Measurements from ENCODE around the gene TUBB4B.

Gene TUBB4B

DNA sequence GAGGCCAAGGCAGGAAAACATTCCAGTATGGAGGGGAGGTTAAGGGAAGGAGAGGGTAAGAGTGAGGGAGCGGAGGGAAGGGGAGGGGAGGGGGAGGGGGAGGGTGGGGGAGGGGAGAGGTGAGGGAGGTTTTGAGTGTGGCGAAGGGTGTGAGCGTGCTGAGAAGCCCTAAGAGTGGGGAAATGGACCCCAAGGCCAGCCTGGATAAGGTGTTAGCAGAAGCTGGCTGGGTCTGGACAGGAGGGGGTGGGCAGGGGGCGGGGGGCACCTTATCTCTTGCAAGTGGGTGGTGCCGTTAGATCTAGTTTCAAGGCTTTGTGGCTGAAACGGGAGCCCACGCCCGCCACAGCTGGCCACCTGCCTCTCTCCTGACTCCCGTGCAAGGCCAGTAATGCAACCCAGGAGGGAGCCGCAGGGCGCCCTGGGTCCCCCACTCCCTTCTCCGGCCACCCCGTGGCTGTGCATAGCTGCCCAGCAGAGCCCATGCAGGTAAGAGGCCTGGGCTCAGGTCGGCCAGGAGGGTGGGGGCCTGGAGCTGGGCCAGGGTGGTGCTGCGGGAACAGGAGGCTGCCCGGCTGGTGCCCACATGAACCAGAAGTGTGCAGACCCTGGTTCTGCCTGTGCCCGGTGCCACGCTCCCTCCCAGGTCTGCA, 13.1 kb upstream of the TUBB4B start:
- Histone ChIP-seq H3K27ac (ENCODE audit: low read length) (no peak overlapping the region), H3K9me3 (ENCODE audit: control insufficient read depth in 2 of 2, low read length in 2 of 2) (no peaks in the 10 kb centered on the region), H3K27me3 (ENCODE audit: control insufficient read depth in 1 of 2, insufficient read depth in 2 of 2, low read length in 2 of 2) (peaks cover 35 to 49% of the 10 kb centered on the region in 2 donors), H3K4me3 (ENCODE audit: low read length in 2 of 2) (no peak overlapping the region), H3K9ac (ENCODE audit: low read length in 2 of 2) (no peak overlapping the region), H3K36me3 (ENCODE audit: control insufficient read depth in 2 of 2, insufficient read depth in 2 of 2, low read length in 2 of 2) (no peaks in the 10 kb centered on the region), H3K4me1 (ENCODE audit: control insufficient read depth, insufficient read depth, low read length) (peaks cover 13% of the 10 kb centered on the region)

DNA sequence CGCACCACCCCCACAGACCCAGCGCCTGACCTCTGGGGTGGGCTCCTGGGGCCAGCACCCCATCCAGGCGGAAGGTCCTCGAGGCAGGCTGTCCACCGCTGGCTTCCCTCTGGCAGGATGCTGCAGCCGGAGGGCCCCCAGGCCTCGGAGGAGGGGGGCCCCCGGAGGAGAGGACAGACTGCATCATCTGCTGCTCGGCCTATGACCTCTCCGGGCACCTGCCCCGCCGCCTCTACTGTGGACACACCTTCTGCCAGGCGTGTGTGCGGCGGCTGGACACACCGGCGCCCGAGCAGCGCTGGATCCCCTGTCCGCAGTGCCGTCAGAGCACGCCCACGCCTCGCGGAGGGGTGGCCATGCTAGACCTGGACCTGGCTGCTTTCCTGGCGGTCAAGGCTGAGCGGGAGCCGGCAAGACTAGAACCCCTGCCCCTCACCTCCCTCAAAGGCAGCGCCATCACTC, 12.6 kb upstream of the TUBB4B start:
- H3K4me1 ChIP-seq (ENCODE audit: control insufficient read depth, insufficient read depth, low read length): peaks cover 10% of the 10 kb centered on the region
- H3K27ac ChIP-seq (ENCODE audit: low read length): no peak overlapping the region
- H3K36me3 ChIP-seq (ENCODE audit: control insufficient read depth in 2 of 2, insufficient read depth in 2 of 2, low read length in 2 of 2): no peaks in the 10 kb centered on the region
- no peak overlapping the region for H3K4me3 ChIP-seq (ENCODE audit: low read length in 2 of 2)
- no peaks in the 10 kb centered on the region for H3K9me3 ChIP-seq (ENCODE audit: control insufficient read depth in 2 of 2, low read length in 2 of 2)
- H3K27me3 ChIP-seq (ENCODE audit: control insufficient read depth in 1 of 2, insufficient read depth in 2 of 2, low read length in 2 of 2): peaks cover 38 to 49% of the 10 kb centered on the region in 2 donors
- H3K9ac ChIP-seq (ENCODE audit: low read length in 2 of 2): no peak overlapping the region

DNA sequence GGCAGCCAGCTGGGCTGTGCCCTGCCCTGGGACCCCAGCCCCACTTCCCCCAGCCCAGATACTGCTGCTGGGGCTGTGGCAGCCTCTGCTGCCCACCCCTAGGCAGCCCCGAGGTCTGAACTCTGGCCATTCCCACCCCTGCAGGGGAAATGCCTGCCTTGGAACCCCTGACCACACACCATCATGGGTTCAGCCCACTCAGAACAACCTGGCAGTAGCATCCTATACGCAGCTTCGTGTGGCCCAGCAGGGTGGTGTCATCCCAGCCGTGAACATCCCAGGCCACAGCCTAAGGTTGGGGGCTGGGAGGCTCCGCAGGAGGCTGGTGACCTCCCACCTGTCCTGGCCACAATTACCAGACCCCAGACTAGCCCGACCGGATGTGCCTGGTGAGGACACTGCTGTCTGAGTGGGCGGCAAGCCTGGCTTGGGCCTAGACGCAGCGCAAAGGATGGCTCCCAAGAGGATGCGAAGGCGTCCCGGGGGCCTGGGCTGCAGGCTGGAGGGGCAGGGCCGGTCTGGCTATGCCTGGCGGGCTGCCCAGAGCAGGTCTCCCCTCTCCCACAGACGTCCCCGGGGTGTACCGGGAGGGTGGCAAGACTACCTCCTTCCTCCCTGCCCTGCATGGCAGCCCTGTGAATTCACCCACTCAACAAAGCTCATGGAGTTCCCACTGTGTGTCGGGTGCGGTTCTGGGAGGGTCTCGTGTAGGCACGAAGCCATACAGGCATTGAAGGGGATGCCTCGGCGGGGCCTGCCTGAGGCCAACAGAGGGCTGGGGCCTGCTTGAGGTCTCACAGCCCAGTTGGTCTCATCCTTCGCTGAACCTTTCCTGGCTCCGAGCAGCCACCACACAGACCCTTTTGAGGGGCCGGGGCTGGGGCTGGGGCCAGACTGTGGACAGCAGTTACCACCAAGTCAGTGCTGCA, 11.9 kb upstream of the TUBB4B start:
- no peak overlapping the region for H3K9ac ChIP-seq (ENCODE audit: low read length in 2 of 2)
- H3K27ac ChIP-seq (ENCODE audit: low read length): no peak overlapping the region
- peaks cover 40 to 51% of the 10 kb centered on the region in 2 donors for H3K27me3 ChIP-seq (ENCODE audit: control insufficient read depth in 1 of 2, insufficient read depth in 2 of 2, low read length in 2 of 2)
- no peaks in the 10 kb centered on the region for H3K36me3 ChIP-seq (ENCODE audit: control insufficient read depth in 2 of 2, insufficient read depth in 2 of 2, low read length in 2 of 2)
- no peaks in the 10 kb centered on the region for H3K9me3 ChIP-seq (ENCODE audit: control insufficient read depth in 2 of 2, low read length in 2 of 2)
- peaks cover 4% of the 10 kb centered on the region for H3K4me1 ChIP-seq (ENCODE audit: control insufficient read depth, insufficient read depth, low read length)
- no peak overlapping the region for H3K4me3 ChIP-seq (ENCODE audit: low read length in 2 of 2)

DNA sequence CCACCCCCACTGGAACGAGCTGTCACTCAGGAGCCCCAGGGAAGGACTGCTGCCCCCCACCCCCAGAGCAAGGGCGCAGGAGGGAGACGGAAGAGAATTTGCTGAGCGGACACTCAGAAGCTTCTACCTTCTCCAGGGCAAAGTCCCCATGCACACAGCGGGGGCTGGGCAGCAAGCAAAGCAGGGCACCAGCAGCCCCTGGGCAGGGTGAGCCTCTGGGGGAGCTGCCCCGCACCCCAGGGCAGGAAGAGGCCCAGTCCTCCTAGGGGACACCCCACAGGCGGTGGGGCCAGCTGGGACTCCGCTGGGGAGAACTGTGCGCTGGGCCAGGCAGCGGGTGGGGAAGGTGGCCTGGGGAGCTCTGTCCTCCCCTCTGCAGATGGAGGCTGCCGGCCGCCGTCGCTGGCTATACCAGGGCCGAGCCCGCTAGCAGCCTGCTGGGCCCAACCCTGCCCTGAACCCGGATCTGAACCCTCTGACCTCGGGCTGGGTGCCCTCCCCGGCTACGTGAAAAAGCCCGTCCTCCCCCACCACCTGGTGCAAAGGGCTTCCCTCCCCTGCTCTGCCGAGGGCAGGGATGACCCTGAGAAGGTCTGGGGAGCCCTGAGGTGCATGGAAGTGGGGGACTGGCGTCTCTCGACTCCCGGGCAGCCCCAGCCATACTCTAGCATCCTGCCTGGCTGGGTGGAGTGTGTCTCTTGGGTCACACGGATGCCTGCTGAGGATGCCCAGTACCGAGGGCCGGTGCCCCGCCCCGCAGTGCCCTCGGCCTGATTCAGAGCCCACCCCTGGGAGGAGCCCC, 11.0 kb upstream of the TUBB4B start:
- Histone ChIP-seq H3K4me1 (ENCODE audit: control insufficient read depth, insufficient read depth, low read length) (peaks cover 4% of the 10 kb centered on the region), H3K36me3 (ENCODE audit: control insufficient read depth in 2 of 2, insufficient read depth in 2 of 2, low read length in 2 of 2) (no peaks in the 10 kb centered on the region)

DNA sequence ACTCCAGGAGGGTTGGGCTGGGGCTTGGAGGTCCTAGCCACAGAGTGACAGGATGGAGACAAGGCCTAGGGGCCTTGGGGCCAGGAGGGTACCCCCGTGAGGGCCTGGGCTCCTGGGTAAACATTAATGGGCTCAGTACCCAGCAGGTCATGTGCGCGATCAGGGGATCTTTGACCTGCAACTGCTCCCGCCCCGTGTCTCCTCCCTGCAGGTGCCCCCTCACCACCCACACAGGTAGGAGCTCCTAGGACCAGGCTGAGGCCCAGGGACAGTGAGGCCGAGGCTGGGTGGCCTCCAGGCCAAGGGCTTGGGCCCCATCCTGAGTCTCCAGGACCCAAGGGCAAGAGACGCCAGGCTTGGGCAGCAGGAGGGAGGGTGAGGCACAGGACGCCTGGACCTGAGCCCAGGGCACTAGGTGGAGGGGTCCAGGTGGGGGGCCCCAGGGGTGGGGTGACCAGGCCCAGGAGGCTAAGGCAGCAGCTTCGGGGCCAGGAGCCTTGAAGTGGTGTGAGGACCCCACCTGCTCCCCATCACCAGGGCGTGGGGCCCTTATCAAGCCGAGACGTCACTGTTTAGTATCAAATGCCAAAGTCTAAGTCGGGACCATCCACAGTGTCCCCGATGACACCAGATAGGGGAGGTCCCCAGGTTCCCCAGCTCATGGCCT, 10.2 kb upstream of the TUBB4B start, which contains the start of gene SLC34A3:
Gene SLC34A3 (plus strand): TSS at position 197 of the 667 bp plus-strand sequence. CDS start 802 bp downstream, outside the sequence.
- H3K9ac ChIP-seq (ENCODE audit: low read length in 2 of 2): no peak within 1 kb of the TSS
- H3K4me3 ChIP-seq (ENCODE audit: low read length in 2 of 2): no peak within 1 kb of the TSS
- no peak within 1 kb of the TSS for H3K27ac ChIP-seq (ENCODE audit: low read length)
- peaks cover 7% of the 10 kb centered on the region for H3K4me1 ChIP-seq (ENCODE audit: control insufficient read depth, insufficient read depth, low read length)
- H3K9me3 ChIP-seq (ENCODE audit: control insufficient read depth in 2 of 2, low read length in 2 of 2): no peaks in the 10 kb centered on the region
- peaks cover 50 to 57% of the 10 kb centered on the region in 2 donors for H3K27me3 ChIP-seq (ENCODE audit: control insufficient read depth in 1 of 2, insufficient read depth in 2 of 2, low read length in 2 of 2)
- H3K36me3 ChIP-seq (ENCODE audit: control insufficient read depth in 2 of 2, insufficient read depth in 2 of 2, low read length in 2 of 2): no peaks in the 10 kb centered on the region

More for the DNA sequence above, 11.0 kb upstream of the TUBB4B start:
- H3K9me3 ChIP-seq (ENCODE audit: control insufficient read depth in 2 of 2, low read length in 2 of 2): no peaks in the 10 kb centered on the region
- no peak overlapping the region for H3K9ac ChIP-seq (ENCODE audit: low read length in 2 of 2)
- H3K27me3 ChIP-seq (ENCODE audit: control insufficient read depth in 1 of 2, insufficient read depth in 2 of 2, low read length in 2 of 2): peaks cover 46 to 57% of the 10 kb centered on the region in 2 donors
- no peak overlapping the region for H3K4me3 ChIP-seq (ENCODE audit: low read length in 2 of 2)
- no peak overlapping the region for H3K27ac ChIP-seq (ENCODE audit: low read length)

DNA sequence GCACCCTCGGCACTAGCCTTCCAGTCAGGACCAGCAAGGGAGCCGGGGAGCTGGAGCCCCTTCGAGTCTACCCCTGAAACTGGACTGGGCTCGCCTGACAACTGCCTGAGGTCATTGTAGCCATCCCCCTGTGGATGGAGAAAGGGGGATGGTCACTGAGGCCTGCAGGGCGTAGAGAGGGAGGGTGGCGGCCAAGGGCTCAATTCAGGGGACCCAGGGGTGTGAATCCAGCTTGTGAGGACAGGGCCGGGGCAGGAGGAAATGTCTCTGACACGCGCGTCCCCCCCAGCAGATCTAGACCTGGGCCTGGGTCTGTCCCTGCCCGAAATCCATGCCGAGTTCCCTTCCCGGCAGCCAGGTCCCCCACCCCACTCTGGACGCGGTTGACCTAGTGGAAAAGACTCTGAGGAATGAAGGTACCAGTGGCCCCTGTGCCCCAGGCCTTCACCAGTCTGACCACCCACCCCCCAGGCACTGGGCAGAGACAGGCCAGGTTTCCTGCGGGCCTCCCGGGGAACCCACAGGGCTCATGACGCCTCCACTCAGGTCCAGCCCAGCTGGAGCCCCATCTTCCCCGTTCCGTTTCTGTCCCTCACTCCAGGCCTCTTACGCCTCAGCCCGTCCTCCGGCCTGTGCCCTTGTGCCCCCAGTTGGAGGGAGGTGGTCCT, 9.6 kb upstream of the TUBB4B start:
- Histone ChIP-seq H3K4me1 (ENCODE audit: control insufficient read depth, insufficient read depth, low read length) (peaks cover 13% of the 10 kb centered on the region), H3K9ac (ENCODE audit: low read length in 2 of 2) (no peak overlapping the region), H3K27ac (ENCODE audit: low read length) (no peak overlapping the region), H3K4me3 (ENCODE audit: low read length in 2 of 2) (no peak overlapping the region), H3K36me3 (ENCODE audit: control insufficient read depth in 2 of 2, insufficient read depth in 2 of 2, low read length in 2 of 2) (no peaks in the 10 kb centered on the region), H3K9me3 (ENCODE audit: control insufficient read depth in 2 of 2, low read length in 2 of 2) (no peaks in the 10 kb centered on the region), H3K27me3 (ENCODE audit: control insufficient read depth in 1 of 2, insufficient read depth in 2 of 2, low read length in 2 of 2) (peaks cover 50 to 57% of the 10 kb centered on the region in 2 donors)

DNA sequence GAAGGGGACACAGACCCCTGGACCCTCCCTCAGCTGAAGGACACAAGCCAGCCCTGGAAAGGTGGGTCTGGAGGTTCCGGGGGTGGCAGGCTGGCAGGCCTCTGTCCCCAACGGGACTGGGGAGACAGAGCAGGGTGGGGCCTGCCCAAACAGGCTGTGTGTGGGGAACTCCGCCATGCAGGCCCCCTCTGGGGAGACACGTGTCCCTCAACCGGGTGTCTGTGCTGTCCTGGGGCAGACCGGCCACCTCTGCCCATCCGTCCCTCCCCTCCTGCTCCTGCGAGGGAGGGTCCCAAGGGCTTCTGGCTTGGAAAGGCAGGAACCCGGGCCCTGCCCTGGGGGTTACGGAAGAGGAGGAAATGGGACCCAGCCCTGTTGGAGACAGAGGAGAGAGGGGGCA, 9.0 kb upstream of the TUBB4B start:
- no peaks in the 10 kb centered on the region for H3K36me3 ChIP-seq (ENCODE audit: control insufficient read depth in 2 of 2, insufficient read depth in 2 of 2, low read length in 2 of 2)
- no peak overlapping the region for H3K4me3 ChIP-seq (ENCODE audit: low read length in 2 of 2)
- H3K27me3 ChIP-seq (ENCODE audit: control insufficient read depth in 1 of 2, insufficient read depth in 2 of 2, low read length in 2 of 2): peaks cover 48 to 57% of the 10 kb centered on the region in 2 donors
- no peak overlapping the region for H3K27ac ChIP-seq (ENCODE audit: low read length)
- H3K4me1 ChIP-seq (ENCODE audit: control insufficient read depth, insufficient read depth, low read length): peaks cover 19% of the 10 kb centered on the region
- H3K9me3 ChIP-seq (ENCODE audit: control insufficient read depth in 2 of 2, low read length in 2 of 2): no peaks in the 10 kb centered on the region
- H3K9ac ChIP-seq (ENCODE audit: low read length in 2 of 2): no peak overlapping the region

DNA sequence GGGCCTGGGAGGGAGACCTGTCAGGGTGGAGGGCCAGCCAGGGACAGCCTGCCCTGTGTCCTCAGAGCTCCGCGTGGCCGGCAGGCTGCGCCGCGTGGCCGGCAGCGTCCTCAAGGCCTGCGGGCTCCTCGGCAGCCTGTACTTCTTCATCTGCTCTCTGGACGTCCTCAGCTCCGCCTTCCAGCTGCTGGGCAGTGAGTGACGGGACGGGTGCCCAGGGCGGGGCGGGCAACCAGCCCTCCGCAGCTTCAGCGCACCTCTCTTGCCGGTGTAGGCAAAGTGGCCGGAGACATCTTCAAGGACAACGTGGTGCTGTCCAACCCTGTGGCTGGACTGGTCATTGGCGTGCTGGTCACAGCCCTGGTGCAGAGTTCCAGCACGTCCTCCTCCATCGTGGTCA, 8.6 kb upstream of the TUBB4B start:
- Histone ChIP-seq H3K27ac (ENCODE audit: low read length) (no peak overlapping the region), H3K27me3 (ENCODE audit: control insufficient read depth in 1 of 2, insufficient read depth in 2 of 2, low read length in 2 of 2) (peaks cover 44 to 55% of the 10 kb centered on the region in 2 donors), H3K9me3 (ENCODE audit: control insufficient read depth in 2 of 2, low read length in 2 of 2) (no peaks in the 10 kb centered on the region), H3K36me3 (ENCODE audit: control insufficient read depth in 2 of 2, insufficient read depth in 2 of 2, low read length in 2 of 2) (no peaks in the 10 kb centered on the region), H3K4me1 (ENCODE audit: control insufficient read depth, insufficient read depth, low read length) (peaks cover 21% of the 10 kb centered on the region), H3K4me3 (ENCODE audit: low read length in 2 of 2) (no peak overlapping the region), H3K9ac (ENCODE audit: low read length in 2 of 2) (no peak overlapping the region)

DNA sequence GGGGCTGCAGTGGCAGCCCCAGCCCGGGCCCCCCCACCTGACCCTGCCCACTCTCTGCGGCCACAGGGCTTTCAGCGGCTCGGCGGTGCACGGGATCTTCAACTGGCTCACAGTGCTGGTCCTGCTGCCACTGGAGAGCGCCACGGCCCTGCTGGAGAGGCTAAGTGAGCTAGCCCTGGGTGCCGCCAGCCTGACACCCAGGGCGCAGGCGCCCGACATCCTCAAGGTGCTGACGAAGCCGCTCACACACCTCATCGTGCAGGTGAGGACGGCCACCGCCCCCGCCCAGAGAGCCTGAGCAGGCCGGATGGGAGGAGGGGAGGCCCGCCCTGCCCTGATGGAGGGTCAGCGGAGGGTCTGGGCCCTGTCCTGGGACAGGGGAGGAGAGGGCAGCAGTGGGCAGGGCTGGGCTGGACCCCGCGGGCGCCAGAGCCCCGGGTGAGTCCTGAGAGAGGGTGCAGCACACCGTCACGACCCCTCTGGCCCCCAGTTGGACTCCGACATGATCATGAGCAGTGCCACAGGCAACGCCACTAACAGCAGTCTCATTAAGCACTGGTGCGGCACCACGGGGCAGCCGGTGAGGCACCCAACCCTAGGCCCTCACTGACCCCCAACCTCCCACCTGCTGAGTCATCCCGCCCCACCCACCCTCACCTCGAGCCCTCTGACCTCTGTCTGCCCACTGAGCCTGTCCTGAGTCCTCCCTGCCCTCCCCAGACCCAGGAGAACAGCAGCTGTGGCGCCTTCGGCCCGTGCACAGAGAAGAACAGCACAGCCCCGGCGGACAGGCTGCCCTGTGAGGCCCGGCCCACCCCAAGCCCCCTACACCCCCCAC, 7.7 kb upstream of the TUBB4B start:
- peaks cover 21% of the 10 kb centered on the region for H3K4me1 ChIP-seq (ENCODE audit: control insufficient read depth, insufficient read depth, low read length)
- no peak overlapping the region for H3K27ac ChIP-seq (ENCODE audit: low read length)

More for the DNA sequence above, 7.7 kb upstream of the TUBB4B start:
- no peaks in the 10 kb centered on the region for H3K9me3 ChIP-seq (ENCODE audit: control insufficient read depth in 2 of 2, low read length in 2 of 2)
- H3K27me3 ChIP-seq (ENCODE audit: control insufficient read depth in 1 of 2, insufficient read depth in 2 of 2, low read length in 2 of 2): peaks cover 43 to 52% of the 10 kb centered on the region in 2 donors
- no peak overlapping the region for H3K4me3 ChIP-seq (ENCODE audit: low read length in 2 of 2)
- no peak overlapping the region for H3K9ac ChIP-seq (ENCODE audit: low read length in 2 of 2)
- no peaks in the 10 kb centered on the region for H3K36me3 ChIP-seq (ENCODE audit: control insufficient read depth in 2 of 2, insufficient read depth in 2 of 2, low read length in 2 of 2)

All from stomach smooth muscle (tissue), 2 donors.